ENCODE data around the gene STING1. TPM values are rescaled to one million over a fixed set of nuclear protein-coding genes. Genes with fewer than 3 reads are reported as not detected.

STING1 gene
- total RNA-seq, 1 experiment from 2014 or later = 1.6 TPM

GRCh38 chr5:139459451-139459934 lies 23.1 kb downstream of the STING1 start:
- Mint-ChIP-seq H3K36me3 (no peaks in the 10 kb centered on the region), H3K27me3 (ENCODE audit: low read depth) (no peaks in the 10 kb centered on the region), H3K9me3 (no peaks in the 10 kb centered on the region), H3K27ac (no peak overlapping the region), H3K4me3 (no peak overlapping the region), H3K4me1 (peaks cover 41% of the 10 kb centered on the region)
- DNase-seq (ENCODE audit: low spot score) (no peak), ATAC-seq (no peak)
- TF ChIP-seq RELA (CRISPR knock-in tag; IDR thresholded peaks at IDR 0.05; ENCODE audit: borderline replicate concordance) (no peak), NFATC4 (CRISPR knock-in tag; IDR thresholded peaks at IDR 0.05) (no peak), ATF1 (CRISPR knock-in tag; IDR thresholded peaks at IDR 0.05) (no peak), TCF7 (CRISPR knock-in tag; IDR thresholded peaks at IDR 0.05; ENCODE audit: low read depth) (no peak), HMGA2 (CRISPR knock-in tag; IDR thresholded peaks at IDR 0.05) (no peak), ESRRA (CRISPR knock-in tag; IDR thresholded peaks at IDR 0.05; ENCODE audit: borderline replicate concordance) (no peak), USF1 (CRISPR knock-in tag; IDR thresholded peaks at IDR 0.05) (no peak), NFE2L1 (CRISPR knock-in tag; IDR thresholded peaks at IDR 0.05) (no peak), AR (CRISPR knock-in tag; IDR thresholded peaks at IDR 0.05) (no peak)
- TF ChIP-seq, protein P1, sequence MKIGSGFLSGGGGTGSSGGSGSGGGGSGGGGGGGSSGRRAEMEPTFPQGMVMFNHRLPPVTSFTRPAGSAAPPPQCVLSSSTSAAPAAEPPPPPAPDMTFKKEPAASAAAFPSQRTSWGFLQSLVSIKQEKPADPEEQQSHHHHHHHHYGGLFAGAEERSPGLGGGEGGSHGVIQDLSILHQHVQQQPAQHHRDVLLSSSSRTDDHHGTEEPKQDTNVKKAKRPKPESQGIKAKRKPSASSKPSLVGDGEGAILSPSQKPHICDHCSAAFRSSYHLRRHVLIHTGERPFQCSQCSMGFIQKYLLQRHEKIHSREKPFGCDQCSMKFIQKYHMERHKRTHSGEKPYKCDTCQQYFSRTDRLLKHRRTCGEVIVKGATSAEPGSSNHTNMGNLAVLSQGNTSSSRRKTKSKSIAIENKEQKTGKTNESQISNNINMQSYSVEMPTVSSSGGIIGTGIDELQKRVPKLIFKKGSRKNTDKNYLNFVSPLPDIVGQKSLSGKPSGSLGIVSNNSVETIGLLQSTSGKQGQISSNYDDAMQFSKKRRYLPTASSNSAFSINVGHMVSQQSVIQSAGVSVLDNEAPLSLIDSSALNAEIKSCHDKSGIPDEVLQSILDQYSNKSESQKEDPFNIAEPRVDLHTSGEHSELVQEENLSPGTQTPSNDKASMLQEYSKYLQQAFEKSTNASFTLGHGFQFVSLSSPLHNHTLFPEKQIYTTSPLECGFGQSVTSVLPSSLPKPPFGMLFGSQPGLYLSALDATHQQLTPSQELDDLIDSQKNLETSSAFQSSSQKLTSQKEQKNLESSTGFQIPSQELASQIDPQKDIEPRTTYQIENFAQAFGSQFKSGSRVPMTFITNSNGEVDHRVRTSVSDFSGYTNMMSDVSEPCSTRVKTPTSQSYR (CRISPR knock-in tag; IDR thresholded peaks at IDR 0.05) = no peak
- TF ChIP-seq, protein P2, sequence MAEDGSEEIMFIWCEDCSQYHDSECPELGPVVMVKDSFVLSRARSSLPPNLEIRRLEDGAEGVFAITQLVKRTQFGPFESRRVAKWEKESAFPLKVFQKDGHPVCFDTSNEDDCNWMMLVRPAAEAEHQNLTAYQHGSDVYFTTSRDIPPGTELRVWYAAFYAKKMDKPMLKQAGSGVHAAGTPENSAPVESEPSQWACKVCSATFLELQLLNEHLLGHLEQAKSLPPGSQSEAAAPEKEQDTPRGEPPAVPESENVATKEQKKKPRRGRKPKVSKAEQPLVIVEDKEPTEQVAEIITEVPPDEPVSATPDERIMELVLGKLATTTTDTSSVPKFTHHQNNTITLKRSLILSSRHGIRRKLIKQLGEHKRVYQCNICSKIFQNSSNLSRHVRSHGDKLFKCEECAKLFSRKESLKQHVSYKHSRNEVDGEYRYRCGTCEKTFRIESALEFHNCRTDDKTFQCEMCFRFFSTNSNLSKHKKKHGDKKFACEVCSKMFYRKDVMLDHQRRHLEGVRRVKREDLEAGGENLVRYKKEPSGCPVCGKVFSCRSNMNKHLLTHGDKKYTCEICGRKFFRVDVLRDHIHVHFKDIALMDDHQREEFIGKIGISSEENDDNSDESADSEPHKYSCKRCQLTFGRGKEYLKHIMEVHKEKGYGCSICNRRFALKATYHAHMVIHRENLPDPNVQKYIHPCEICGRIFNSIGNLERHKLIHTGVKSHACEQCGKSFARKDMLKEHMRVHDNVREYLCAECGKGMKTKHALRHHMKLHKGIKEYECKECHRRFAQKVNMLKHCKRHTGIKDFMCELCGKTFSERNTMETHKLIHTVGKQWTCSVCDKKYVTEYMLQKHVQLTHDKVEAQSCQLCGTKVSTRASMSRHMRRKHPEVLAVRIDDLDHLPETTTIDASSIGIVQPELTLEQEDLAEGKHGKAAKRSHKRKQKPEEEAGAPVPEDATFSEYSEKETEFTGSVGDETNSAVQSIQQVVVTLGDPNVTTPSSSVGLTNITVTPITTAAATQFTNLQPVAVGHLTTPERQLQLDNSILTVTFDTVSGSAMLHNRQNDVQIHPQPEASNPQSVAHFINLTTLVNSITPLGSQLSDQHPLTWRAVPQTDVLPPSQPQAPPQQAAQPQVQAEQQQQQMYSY (CRISPR knock-in tag; IDR thresholded peaks at IDR 0.05) = no peak
- ChIA-PET CTCF (interaction anchor here (0.7 kb wide), 1 partner anchor 1635 kb away, joined by 3 read pairs; the partner anchor contains the start of gene PCDHB2), POLR2A (no interaction called here)

- peaks cover 41% of the 10 kb centered on the region for H3K4me1 Mint-ChIP-seq
- no peak overlapping the region for H3K4me3 Mint-ChIP-seq
- ChIA-PET POLR2A (interaction anchor here (1.0 kb wide), 1 partner anchor 55 kb away, joined by 3 read pairs; the partner anchor contains the start of gene SPATA24), CTCF (interaction anchor here (1.0 to 1.3 kb wide), 2 partner anchors 14 to 55 kb away, joined by 4 to 8 read pairs; no protein-coding TSS in a partner anchor)
- ATAC-seq (no peak), DNase-seq (ENCODE audit: low spot score) (no peak)
- no peaks in the 10 kb centered on the region for H3K36me3 Mint-ChIP-seq
- H3K27me3 Mint-ChIP-seq (ENCODE audit: low read depth) = no peaks in the 10 kb centered on the region
- no peak for TF ChIP-seq ZNF219 (CRISPR knock-in tag; IDR thresholded peaks at IDR 0.05; ENCODE audit: borderline replicate concordance)
- H3K27ac Mint-ChIP-seq = no peak overlapping the region
- no peaks in the 10 kb centered on the region for H3K9me3 Mint-ChIP-seq
Observed at GRCh38 chr5:139458580-139459407, 23.8 kb downstream of the STING1 start.
